SK-N-SH (cell line): ENCODE data around the gene IQGAP1.

ENCODE experiments used
- CTCF ChIP-seq: fragments of 200-600 bp; sonication (generic); IDR thresholded peaks from 2 replicates; pipeline ENCODE4 v1.6.1; 2017; ENCODE audit warnings: antibody characterized with exemption, mild to moderate bottlenecking, moderate library complexity
- ELF1 ChIP-seq: IDR thresholded peaks from 2 replicates; pipeline ENCODE4 v1.4.0; 2012
- EP300 ChIP-seq, 2 experiments: IDR thresholded peaks; 2 replicates each; pipeline versions ENCODE4 v1.4.0 to v1.6.1; 2012; ENCODE audit warnings: borderline replicate concordance in 1 of 2, low read depth in 1 of 2, low read length in 1 of 2
- FOXJ3 ChIP-seq: sonication (generic); formaldehyde crosslinking; IDR thresholded peaks from 2 replicates; pipeline ENCODE4 v1.5.1; 2020; ENCODE audit warnings: mild to moderate bottlenecking, missing genetic modification reagents
- JUND ChIP-seq: IDR thresholded peaks from 2 replicates; pipeline ENCODE4 v1.4.0; 2012
- MAX ChIP-seq: IDR thresholded peaks from 2 replicates; pipeline ENCODE4 v1.4.0; 2012; ENCODE audit warnings: low read depth
- POLR2AphosphoS5 ChIP-seq: IDR thresholded peaks from 2 replicates; pipeline ENCODE4 v1.6.1; 2012; ENCODE audit warnings: low read depth, low read length
- RAD21 ChIP-seq: IDR thresholded peaks from 2 replicates; pipeline ENCODE4 v1.6.1; 2012; ENCODE audit warnings: mild to moderate bottlenecking, low read length
- RCOR1 ChIP-seq: fragments of 150-350 bp; IDR thresholded peaks from 2 replicates; pipeline ENCODE4 v1.6.1; 2017; ENCODE audit warnings: antibody characterized with exemption, low read length
- RFX5 ChIP-seq: IDR thresholded peaks from 2 replicates; pipeline ENCODE4 v1.6.1; 2012; ENCODE audit warnings: mild to moderate bottlenecking, improper control_type of control experiment, low read length
- SMC3 ChIP-seq: IDR thresholded peaks from 2 replicates; pipeline ENCODE4 v1.6.1; 2012; ENCODE audit warnings: low read depth, low read length, improper control_type of control experiment
- TEAD4 ChIP-seq: IDR thresholded peaks from 2 replicates; pipeline ENCODE4 v1.4.0; 2012; ENCODE audit warnings: mild to moderate bottlenecking, borderline replicate concordance; ENCODE audit not compliant: insufficient read depth
- USF1 ChIP-seq: IDR thresholded peaks from 2 replicates; pipeline ENCODE4 v1.4.0; 2012; ENCODE audit warnings: low read depth, borderline replicate concordance
- USF2 ChIP-seq: fragments of 150-350 bp; IDR thresholded peaks from 2 replicates; pipeline ENCODE4 v1.6.1; 2017; ENCODE audit warnings: antibody characterized with exemption, low read length, low read depth, borderline replicate concordance

GRCh38 chr15:90470453-90470852 lies 82.4 kb downstream of the IQGAP1 start:
- TF ChIP-seq POLR2AphosphoS5 (no peak), CTCF (no peak), RCOR1 (no peak), MAX (no peak), SMC3 (no peak), RAD21 (no peak), JUND (no peak), FOXJ3 (CRISPR knock-in tag) (no peak), EP300 (IDR thresholded peaks at IDR 0.05; ENCODE audit: borderline replicate concordance in 1 of 2, low read depth in 1 of 2, low read length in 1 of 2) (no peak), TEAD4 (no peak), ELF1 (no peak), USF2 (no peak), RFX5 (no peak), USF1 (no peak)
